ENCODE measurements around the gene FHL2.
A peak's percentile ranks its signal among the peaks of the same experiment; 100 is the strongest.
"Not testable (repeated sequence)": the region's sequence is repeated elsewhere in the genome, so short reads cannot be mapped to it uniquely, and the experiment has no call there.

Gene FHL2

DNA sequence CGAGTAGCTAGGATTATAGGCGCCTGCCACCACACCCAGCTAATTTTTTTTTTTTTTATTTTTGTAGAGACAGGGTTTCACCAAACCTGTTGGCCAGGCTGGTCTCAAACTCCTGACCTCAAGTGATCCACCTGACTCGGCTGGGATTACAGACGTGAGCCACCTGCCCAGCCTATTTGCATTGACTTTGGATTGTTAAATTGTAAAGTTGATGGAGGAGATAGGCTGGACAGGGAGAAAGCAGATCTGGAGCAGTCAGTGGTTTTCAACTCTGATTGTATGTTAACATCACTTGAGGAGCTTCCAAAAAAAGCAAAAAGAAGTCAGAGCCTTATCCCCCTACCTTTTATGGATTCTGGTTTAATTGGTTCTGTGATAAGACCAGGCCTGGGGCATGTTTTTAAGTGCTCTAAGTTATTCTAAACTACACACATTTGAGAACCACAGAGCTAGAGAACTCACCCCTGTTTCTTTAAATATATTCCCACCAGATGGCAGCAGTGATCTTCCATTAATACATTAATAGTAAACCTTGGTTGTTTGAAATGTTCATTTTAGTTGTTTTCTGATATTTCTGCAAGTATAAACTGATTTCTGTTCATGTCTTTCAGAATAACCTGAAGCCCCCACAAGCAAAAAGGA is 54.0 kb downstream of the FHL2 start:
- DNase-seq (ENCODE audit: low read depth, low spot score) = no peak

DNA sequence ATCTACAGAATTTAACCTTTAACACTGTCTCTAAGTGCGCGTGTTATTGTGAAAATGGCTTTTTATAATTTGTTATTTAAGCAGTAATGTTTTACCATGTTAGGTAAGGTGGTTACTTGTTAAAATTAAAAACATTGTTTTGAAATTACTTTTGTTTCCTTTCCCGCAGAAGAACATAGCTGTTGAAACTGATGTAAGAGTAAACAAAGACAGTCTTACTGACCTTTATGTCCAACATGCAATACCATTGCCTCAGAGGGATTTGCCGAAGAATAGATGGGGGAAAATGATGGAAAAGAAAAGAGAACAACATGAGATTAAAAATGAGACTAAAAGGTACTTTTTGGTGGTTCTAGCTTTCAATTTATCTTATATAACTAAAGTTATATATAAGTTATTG is 59.4 kb downstream of the FHL2 start:
- DNase-seq (ENCODE audit: low read depth, low spot score) = no peak

DNA sequence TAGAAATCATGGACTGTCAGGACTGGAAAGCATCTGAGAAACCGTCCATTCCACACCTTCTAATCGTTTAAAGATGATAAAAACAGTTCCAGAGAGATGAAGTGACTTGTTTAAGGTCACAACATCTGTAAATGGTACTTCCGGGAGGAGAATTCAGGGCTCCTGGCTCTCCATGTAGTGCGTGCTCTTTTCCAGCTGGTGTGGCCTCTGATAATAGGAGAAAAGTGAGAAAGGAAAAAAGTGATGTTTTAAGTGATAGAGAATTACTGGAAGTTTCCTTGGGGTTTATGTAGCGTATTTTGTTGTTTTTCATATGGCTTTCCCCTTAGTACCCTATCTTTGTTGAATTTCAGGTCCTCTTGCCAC is 60.8 kb downstream of the FHL2 start:
- no peak for DNase-seq (ENCODE audit: low read depth, low spot score)

DNA sequence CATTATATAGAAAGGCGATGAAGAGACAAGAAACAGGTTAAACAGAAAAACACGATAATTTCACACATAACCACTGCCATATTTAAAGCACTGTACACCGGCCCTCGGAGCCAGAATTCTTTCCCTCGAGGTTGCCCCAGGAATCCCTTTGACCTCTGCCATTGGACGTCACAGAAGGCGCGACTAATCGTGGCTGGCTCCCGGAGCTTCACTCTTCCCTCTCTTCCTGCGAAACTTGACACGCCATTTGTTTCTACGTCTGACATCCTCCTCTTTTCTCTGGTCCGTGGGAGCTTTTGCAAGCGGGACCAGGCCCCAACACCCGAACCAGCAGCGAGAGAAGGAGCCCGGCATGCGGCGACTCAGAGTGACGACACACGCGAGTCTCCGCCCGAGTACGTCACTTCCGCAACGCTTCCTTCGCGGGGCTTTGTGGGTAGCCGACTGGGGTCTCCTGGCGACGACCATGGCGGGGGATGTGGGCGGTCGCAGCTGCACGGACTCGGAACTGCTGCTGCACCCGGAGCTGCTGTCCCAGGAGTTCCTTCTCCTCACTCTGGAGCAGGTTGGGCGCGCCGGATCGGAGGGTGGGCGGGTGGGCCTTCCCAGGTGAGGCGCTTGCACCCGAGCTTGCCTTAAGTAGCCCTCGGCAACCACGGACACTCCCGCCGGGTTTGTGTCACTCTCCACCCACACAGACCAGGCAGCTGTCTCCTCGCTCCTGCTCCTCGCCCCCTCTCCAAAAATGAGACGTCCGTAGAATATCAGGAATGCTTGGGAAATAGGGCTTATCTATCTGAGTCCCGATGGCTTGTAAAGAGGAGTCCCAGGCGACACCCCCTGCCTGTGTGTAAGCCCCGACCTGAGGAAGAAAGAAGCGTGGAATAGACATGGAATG is 61.5 kb downstream of the FHL2 start, which contains the start of gene C2orf49:
Gene C2orf49 (plus strand): TSS at position 419 of the 898 bp plus-strand sequence. CDS start 48 bp downstream, at position 467.
- peak; percentile 65 for DNase-seq (ENCODE audit: low read depth, low spot score)

DNA sequence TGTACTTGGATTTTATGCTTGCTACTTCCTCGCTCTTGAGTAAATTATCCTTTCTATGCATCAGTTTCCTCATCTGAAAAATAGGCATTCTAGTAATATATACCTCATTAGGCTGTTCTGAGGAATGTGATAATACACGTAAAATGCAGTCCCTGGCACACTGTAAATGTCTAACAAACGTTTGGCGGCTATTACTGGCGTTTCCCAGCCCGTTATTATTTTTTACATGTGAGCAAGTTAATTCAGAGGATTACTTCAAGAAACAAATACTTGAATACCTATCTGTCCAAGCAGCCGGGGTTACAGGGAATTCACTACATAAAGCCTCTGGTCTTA is 62.1 kb downstream of the FHL2 start:
- no peak for DNase-seq (ENCODE audit: low read depth, low spot score)

DNA sequence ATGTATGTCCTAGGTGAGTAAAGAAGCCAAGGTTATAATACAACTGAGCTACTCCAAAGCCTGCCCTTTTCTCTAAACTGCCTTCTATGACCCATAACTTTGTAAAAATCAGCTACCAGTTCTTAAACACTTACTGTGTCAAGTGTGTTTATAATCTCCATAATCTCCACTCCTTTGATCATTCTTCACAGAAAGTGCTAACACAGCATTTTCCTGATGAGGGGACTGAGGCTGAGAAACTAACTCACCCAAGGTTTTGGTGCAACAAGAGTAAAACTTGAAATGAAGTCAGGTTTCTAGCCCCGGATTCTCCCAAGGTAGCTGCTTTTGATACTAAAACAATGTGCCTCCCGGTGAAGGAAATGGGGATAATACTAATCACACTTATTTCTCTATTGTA is 63.4 kb downstream of the FHL2 start:
- DNase-seq (ENCODE audit: low read depth, low spot score) = no peak

DNA sequence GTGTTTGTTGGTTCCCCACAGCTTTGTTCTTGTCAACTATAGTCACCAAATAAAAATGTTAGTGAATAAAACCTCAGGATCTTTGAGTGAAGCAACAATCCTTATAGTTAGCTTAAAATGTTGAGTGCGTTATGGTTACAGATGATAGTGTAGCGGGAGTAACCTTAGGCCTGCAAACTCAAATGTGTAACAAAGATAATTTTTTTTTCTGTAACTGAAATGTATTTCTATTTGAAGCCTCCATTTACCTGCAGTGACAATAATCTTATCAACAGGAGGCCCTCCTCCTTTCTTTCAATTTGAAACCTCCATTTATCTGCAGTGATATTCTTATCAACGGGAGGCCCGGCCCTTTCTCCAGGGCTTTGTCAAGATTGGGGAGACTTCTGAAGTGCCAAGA is 64.6 kb downstream of the FHL2 start:
- DNase-seq (ENCODE audit: low read depth, low spot score) = no peak

DNA sequence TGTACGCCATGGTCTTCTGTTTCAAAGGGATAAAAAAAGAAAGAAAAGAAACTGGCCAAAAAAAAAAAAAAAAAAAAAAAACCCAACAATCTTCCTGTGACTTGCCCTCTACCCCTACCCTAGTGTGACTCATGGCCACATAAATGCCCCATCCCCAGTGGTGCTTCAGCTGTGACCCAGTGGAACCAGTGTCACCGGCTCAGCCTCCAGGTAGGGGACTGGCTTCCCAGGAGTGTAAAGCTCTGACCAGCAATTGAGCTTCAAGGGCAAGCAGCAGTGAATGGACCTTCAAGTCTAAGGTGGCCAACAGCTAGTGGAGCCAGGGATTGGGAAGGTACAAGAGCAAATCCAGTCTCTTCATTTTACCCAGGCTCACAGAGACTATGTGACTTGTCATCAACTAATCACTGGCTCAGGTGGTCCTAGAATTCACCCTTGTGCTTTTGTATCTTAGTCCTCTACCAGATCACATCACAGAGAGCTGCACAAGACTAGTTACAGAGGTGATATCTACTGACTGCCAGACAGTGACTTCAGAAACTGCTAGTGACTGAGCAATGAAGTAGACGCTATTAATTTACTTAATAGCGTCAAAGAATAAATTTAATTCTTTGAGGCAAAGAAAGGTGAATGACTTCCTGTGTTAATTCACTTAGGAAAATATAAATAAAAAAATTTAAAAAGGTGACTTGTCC is 68.0 kb downstream of the FHL2 start:
- no peak for DNase-seq (ENCODE audit: low read depth, low spot score)

DNA sequence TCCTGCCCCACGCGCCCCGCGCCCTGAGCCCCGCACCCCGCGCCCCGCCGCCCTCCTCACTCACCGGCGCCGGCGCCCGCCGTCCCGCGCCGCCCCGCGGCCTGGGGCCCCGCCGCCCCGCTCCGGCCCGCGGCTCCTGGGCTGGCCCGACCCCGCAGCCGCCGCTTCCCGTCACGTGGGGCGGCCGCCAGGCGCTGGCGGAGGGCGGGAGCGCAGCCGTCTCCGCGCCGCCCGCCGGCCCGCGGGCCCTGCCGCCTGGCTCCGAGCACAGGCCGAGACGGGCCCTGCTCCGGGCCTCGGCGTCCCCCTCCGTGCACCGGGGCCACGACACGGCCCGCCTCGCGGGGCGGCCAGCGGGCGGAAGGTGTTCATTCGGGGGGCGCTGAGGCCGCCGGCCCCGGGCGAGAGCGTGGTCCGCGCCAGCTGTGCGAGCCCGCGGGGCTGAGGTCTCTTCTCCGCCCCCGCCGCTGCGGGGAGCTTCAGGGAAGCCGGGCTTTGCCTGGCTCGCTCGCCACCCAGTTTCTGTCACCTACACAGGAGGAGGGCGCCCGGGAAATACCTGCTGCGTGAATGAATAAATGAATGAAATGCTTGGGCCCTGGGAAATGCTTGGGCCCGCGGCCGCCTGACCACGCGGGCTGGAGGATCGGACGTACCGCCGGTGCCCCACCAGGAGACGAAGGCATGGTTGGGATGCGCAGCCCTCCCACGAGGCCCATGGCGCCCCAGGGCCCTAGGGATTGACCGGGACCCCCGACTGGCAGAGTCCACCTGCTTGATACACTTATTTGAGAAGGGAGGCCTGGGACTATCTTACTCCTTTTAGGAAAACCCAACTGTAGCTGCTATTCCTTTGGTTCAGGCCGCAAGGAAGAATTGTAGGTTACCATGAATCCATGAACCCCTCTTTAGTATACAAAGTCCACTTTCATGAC is 69.0 kb downstream of the FHL2 start, which contains the start of gene TGFBRAP1:
Gene TGFBRAP1 (minus strand): TSS at position 175 of the 935 bp plus-strand sequence. CDS start 21,434 bp downstream, outside the sequence.
- DNase-seq (ENCODE audit: low read depth, low spot score) = no peak

DNA sequence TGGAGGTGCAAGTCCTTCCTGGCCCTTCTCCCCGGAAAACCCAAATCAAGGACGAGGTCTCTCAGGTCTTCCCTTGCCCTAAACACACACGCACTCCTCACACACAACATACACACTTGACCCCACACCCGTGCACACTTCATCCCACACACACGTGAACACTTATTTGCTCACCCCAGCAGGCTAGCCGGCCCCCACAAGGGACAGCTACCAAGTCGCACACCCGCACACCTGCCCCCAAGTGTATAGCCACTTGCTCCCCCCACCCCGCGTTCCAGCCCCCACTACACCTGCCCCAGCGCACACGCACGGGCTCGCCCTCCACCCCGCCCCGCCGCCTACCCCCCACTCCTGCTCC is 69.7 kb downstream of the FHL2 start:
- DNase-seq (ENCODE audit: low read depth, low spot score) = no peak

DNA sequence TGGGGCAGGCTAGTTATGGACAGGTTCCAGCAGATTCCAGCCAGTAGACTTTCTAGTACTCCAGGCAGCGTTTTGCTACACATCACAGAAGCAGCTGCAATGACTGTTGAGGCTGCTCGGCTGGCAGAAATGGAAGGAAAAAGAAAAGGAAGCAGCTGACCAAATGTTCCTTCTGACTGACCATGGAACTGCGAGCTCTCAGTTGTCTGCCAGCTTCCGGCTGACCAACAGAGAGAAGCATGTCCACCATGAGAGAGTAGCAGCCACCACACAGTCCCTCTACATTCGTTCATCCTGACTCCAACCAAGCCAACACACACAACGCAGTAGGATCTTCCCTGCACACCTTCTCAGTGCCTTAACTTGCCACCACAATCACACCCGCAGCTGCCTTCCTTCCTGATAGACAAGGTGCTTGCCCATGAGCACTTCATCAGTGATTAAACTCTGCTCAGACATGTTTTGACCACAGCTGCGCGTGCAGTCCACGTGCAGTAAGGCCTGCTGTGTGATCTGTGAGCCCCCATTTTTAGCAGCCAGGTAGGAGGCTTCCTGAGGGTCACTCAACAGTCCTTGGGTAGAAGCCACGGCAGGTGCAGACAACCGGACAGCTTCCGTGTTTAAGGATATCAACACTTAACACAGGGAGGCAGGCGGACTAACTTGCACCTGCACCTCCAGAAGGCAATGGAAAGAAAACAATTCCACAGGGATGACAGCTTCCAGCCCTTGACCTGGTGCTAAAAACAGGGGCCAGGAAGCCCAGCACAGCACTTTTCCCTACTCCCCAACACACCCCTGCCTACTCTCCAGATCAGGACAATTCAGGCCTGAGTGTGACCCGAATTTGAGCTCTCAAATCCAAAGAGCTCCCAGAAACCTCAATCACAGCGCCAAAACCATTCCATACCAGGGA is 70.3 kb downstream of the FHL2 start:
- no peak for DNase-seq (ENCODE audit: low read depth, low spot score)

DNA sequence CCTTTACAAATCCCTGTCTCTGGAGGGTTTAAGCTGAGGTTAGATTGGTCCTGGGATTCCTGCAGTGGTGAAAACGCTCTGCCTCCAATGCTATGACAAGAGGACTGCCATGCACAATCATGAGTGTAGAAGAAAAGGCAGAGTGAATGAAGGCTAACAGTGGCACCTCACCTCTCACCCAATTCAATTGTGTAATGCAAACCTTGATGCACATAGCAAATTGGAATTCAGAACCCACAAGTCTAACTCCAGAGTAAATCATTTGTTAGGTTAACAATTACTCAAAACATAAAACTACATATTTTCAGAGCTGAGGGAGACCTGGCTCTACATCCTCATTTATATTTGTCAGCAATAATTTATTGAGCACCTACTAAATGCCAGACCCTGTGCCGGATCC is 71.2 kb downstream of the FHL2 start:
- DNase-seq (ENCODE audit: low read depth, low spot score) = no peak

DNA sequence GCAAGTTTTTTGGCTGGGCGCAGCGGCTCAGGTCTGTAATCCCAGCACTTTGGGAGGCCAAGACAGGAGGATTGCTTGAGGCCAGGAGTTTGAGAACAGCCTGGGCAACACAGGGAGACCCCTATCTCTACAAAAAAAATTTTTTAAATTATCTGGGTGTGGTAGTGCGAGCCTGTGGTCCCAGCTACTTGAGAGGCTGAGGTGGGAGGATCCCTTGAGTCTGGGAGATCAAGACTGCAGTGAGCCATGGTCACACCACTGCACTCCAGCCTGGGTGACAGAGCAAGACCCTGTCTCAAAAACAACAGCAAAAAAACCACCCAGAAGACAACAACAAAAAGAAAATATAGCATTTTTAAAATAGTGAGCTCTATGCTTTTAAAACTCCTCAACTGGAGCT is 71.6 kb downstream of the FHL2 start:
- DNase-seq (ENCODE audit: low read depth, low spot score) = not testable (repeated sequence)

DNA sequence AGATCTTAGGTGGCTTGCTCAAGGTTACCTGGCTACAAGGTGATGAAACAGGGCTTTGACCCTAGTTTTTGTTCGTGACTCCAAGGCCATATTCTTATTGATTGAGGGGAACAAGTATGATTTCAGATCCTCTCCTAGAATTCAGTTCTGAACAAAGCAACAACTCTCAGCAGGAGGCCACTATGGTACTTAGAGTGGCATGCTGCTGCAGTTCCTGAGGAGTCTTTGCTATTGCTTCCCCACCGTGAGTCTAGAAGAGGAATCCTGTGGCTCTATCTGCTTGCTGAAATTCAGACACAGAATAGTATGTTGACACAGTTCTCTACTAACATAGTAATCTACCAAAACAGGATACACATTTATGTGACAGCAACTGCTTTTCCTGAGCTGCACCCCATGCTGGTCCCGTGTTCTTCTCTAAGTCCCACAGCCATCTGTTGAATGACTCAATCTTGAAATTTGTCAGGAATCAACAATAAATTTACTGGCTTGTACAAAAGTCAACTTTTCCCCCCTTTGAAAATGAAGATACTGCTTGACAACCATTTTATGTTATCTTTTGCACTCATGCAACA is 73.4 kb downstream of the FHL2 start:
- peak; percentile 57 for DNase-seq (ENCODE audit: low read depth, low spot score)

DNA sequence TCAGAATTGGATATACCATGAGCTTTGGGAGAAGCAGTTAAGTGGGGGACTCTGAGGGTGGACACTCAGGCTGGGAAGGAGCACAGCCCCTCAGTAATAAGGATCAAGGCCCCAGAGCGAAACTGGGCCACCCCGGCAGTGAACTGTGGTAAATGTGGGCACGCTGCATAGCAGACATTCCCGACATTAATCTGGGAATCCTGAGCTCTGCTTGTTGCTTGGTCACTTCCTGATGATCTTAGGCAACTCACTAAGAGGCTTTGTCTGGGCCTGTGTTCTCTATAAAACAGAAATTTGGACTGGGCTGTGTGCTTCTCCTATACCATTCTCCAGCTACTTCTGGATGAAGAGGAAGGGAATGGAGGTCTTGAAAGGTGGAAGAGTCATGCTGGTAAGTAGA is 74.1 kb downstream of the FHL2 start:
- DNase-seq (ENCODE audit: low read depth, low spot score) = no peak

DNA sequence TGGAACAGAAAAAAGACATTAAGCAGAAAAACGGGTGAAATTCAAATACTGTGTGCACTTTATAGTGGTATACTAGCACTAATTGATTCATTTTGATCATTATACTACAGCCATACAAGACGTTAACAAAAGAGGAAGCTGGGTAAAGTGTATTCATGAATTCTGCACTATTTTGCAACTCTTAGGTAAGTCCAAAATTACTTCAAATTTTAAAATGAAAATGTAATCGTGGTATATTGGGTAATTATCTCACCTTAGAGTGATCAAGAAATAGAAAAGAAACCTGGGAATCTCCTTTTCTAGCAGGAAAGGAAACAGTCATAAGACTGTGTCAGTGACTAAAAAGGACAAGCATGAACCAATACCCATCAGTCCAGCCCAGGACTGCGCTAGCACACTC is 74.8 kb downstream of the FHL2 start:
- no peak for DNase-seq (ENCODE audit: low read depth, low spot score)

DNA sequence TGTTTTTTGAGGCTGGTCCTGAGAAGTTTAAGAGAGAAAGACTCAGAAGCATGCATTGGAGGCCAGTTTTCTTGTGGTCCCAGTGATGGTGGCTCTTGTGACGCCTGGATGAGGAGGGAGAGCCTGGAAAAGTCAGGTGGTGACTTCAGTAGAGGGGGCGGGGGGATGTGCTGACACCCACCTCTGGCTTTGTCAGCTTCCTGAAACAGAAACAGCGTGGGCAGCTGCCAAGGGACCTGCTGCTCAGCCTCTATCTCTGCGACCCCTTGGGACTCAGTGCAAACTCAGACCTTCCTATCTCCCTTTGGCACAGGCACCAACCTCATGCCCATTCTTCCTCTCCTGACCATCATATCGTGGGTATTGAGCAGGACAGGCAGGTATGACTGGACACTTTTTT is 75.7 kb downstream of the FHL2 start:
- no peak for DNase-seq (ENCODE audit: low read depth, low spot score)

DNA sequence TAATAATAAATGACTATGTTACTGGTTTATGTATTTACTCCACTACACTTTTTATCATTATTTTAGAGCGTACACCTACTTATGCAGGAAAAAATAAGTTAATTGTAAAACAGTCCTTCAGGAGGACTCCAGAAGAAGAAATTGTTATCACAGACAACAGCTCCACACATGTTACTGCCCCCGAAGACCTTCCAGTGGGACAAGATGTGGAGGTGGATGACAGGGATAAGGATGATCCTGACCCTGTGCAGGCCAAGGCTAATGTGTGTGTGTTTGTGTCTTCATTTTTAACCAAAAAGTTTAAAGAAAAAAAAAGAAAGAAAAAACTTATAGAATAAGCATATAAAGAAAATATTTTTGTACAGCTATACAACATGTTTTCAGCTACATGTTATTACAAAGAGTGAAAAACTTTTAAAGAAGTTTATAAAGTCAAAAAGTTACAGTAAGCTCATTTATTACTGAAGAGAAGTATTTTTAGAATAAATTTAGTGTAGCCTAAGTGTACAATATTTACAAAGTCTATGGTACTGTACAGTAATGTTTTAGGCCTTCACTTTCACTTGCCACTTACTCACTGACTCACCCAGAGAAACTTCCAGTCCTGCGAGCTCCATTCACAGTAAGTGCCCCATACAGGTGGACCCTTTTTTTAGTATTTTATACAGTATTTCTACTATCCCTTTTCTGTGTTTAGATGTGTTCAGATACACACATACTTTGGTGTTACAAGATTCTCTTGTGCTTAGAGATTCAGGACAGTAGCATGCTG is 76.8 kb downstream of the FHL2 start:
- no peak for DNase-seq (ENCODE audit: low read depth, low spot score)

DNA sequence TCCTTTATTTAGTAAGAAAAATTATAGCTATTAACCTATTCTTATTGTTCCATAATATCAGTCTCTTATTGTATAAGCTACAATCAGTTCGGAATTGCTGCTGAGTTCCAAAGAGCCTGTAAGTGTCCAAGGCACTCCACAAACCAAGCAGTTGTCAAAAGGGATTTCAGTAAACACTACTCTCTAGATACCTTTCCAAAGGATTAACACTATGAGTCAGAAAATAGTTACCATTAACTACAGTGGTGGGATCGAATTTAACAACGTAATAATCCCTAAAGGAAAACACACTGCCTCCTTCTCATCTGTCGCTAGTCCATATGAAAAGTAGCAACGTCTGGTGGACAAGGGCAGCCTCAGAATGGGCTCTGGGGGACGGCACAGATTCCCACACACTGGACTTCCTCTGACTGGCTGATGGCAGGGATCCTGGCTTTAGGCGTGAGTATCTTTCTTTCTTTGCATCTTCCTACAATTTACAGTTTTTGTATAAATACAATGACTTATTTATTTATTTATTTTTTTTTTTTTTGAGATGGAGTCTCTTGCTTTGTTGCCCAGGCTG is 78.1 kb downstream of the FHL2 start:
- DNase-seq (ENCODE audit: low read depth, low spot score) = no peak
